ENCODE measurements around the gene NECAB3. TPM values are rescaled to one million over a fixed set of nuclear protein-coding genes. Genes with fewer than 3 reads are reported as not detected.

NECAB3 gene
- total and polyA plus RNA-seq, 9 donors = 23.0 to 31.6 (median 27.8) TPM

DNA sequence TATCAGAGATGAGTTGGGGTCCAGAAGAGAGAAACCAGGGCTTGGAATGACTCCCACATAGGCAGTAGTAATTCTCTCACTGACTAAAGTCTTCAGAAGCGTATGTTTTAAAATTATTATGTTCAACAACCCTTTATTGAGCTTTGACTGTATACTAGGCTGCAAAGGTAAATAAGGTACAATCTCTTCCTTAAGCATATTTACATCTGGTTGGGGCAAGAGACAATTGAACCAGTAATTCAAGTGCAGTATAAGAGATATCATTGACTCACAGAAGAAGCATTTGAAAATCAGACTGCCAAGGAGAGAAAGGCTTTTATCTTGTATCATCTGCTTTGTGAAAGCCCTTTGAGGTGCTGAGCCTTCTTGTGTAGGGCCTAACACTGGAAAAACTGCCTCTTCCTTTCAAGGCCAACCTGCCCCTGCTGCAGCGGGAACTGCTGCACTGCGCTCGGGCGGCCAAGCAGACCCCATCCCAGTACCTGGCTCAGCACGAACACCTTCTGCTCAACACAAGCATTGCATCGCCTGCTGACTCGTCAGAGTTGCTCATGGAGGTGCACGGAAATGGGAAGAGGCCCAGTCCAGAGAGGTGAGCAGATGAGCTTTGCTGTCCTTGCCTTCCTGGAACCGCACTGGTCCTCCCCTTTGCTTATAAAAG, 51.4 kb downstream of the NECAB3 start:
- WGBS (ENCODE audit: insufficient coverage) = 89% methylated on average over 6 of the region's 10 CpGs
- H3K27ac ChIP-seq (ENCODE audit: low read length) = no peak overlapping the region
- no peak for DNase-seq
- no peaks in the 10 kb centered on the region for H3K9me3 ChIP-seq (replicated peaks; ENCODE audit: control insufficient read depth, low read depth, low read length)
- H3K4me3 ChIP-seq (ENCODE audit: low read length) = no peak overlapping the region
- H3K36me3 ChIP-seq (ENCODE audit: control insufficient read depth, insufficient read depth, low read length) = peaks cover 38% of the 10 kb centered on the region
- H3K4me1 ChIP-seq (ENCODE audit: control insufficient read depth, insufficient read depth, low read length) = no peaks in the 10 kb centered on the region
- no peaks in the 10 kb centered on the region for H3K27me3 ChIP-seq (ENCODE audit: control insufficient read depth, insufficient read depth, low read length)

DNA sequence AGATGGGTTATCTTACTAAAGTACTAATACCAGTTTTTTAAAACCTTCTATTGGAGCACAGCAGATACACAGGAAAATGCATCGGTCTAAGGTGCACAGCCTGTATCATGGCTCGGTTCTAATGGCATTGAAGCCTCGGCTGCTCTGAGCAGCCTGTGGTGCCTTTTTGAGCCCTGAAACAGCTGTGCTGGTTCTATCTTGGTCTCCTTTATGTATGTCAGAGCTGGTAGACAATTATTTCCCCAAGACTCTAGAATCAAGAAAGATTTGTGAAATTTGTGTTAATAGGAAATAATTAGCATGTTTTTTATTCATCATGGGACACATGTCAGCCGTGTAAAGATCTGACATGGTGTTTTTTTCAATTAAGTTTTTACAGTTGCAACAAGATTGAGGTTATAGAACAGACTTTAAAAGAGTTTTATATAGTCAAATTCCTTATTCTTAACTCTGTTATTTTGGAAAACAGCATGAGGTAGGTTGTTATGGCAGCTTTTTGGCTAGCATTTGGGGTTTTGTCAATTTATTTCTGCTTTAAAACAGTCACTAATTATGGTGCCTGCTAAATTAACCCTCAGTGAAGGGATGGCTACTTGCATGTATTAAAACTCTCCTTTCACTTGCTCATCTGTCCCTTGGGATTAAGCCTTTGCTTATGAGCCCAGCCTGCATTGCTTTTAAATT, 52.4 kb downstream of the NECAB3 start:
- DNase-seq = peak; percentile 18
- H3K27ac ChIP-seq (ENCODE audit: low read length) = peak overlapping the region; percentile 57
- no peaks in the 10 kb centered on the region for H3K9me3 ChIP-seq (replicated peaks; ENCODE audit: control insufficient read depth, low read depth, low read length)
- H3K4me1 ChIP-seq (ENCODE audit: control insufficient read depth, insufficient read depth, low read length) = no peaks in the 10 kb centered on the region
- H3K36me3 ChIP-seq (ENCODE audit: control insufficient read depth, insufficient read depth, low read length) = peaks cover 32% of the 10 kb centered on the region
- no peak overlapping the region for H3K4me3 ChIP-seq (ENCODE audit: low read length)
- 100% methylated on average over 2 of the region's 4 CpGs for WGBS (ENCODE audit: insufficient coverage)
- no peaks in the 10 kb centered on the region for H3K27me3 ChIP-seq (ENCODE audit: control insufficient read depth, insufficient read depth, low read length)

DNA sequence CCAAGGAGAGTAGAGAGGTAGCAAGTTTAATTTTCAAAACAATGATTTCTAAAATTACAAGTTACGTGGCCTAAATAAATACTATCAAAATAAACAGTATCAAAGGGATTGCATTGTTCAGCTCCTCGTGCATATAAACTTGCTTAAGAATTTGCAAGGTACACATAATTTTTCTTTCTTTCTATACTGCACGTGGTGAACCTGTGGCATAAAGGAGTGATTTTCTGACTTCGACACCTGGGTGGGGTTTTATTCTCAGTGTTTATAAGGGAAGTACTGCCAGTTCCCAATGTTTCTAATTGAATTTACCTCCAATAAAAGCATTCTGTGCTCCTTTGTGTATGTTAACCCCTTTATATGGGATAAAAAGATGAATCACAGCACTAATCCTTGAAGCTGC, 62.2 kb downstream of the NECAB3 start:
- Histone ChIP-seq H3K4me3 (ENCODE audit: low read length) (no peak overlapping the region), H3K27ac (ENCODE audit: low read length) (no peak overlapping the region), H3K27me3 (ENCODE audit: control insufficient read depth, insufficient read depth, low read length) (no peaks in the 10 kb centered on the region), H3K4me1 (ENCODE audit: control insufficient read depth, insufficient read depth, low read length) (no peaks in the 10 kb centered on the region), H3K36me3 (ENCODE audit: control insufficient read depth, insufficient read depth, low read length) (peaks cover 28% of the 10 kb centered on the region), H3K9me3 (replicated peaks; ENCODE audit: control insufficient read depth, low read depth, low read length) (no peaks in the 10 kb centered on the region)
- no CpG with 5 or more reads among the region's 4 CpGs for WGBS (ENCODE audit: insufficient coverage)
- DNase-seq = no peak

DNA sequence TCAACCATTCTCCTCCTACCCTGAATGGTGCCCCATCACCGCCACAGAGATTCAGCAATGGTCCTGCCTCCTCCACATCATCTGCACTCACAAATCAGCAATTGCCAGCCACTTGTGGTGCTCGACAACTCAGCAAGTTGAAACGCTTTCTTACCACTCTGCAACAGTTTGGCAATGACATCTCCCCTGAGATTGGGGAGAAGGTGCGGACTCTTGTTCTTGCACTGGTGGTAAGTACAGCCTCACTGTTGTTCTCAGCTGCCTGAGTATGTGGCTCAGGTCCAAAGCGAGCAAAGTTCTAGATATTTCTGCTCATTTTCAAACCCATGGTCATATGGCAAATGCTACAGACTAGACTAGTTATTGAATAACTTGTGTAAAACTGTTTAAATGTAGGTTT, 63.1 kb downstream of the NECAB3 start:
- Histone ChIP-seq H3K27ac (ENCODE audit: low read length) (no peak overlapping the region), H3K36me3 (ENCODE audit: control insufficient read depth, insufficient read depth, low read length) (peaks cover 31% of the 10 kb centered on the region), H3K4me1 (ENCODE audit: control insufficient read depth, insufficient read depth, low read length) (no peaks in the 10 kb centered on the region), H3K27me3 (ENCODE audit: control insufficient read depth, insufficient read depth, low read length) (no peaks in the 10 kb centered on the region), H3K4me3 (ENCODE audit: low read length) (no peak overlapping the region), H3K9me3 (replicated peaks; ENCODE audit: control insufficient read depth, low read depth, low read length) (no peaks in the 10 kb centered on the region)
- no peak for DNase-seq
- WGBS (ENCODE audit: insufficient coverage) = 100% methylated on average over 1 of the region's 5 CpGs

DNA sequence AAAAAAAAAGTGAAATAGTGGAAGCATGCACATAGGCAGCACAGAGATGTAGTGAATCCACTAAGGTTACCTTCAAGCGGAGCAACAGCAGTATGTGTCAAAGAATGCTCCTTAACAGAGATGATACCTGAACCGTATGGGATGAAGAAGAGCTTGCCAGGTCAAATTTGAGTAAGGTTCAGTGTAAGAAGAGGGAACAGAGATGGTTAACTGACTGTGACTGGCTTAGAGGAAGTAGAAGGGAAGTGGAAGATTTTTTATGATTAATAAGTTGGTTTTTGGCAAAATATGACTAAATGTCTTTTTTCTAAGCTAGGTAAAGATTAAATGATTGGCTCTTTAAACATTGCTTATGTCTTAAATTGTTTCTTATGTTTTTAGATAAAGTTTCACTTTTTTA, 64.7 kb downstream of the NECAB3 start:
- H3K4me3 ChIP-seq (ENCODE audit: low read length) = no peak overlapping the region
- DNase-seq = no peak
- no peak overlapping the region for H3K27ac ChIP-seq (ENCODE audit: low read length)
- H3K9me3 ChIP-seq (replicated peaks; ENCODE audit: control insufficient read depth, low read depth, low read length) = no peaks in the 10 kb centered on the region
- WGBS (ENCODE audit: insufficient coverage) = 89% methylated on average over 2 of the region's 2 CpGs
- peaks cover 3% of the 10 kb centered on the region for H3K4me1 ChIP-seq (ENCODE audit: control insufficient read depth, insufficient read depth, low read length)
- H3K36me3 ChIP-seq (ENCODE audit: control insufficient read depth, insufficient read depth, low read length) = peaks cover 31% of the 10 kb centered on the region
- H3K27me3 ChIP-seq (ENCODE audit: control insufficient read depth, insufficient read depth, low read length) = no peaks in the 10 kb centered on the region

Other genes with a start within 250 kb of the NECAB3 start
- gene SNTA1, start 230.7 kb downstream of the NECAB3 start, total RNA-seq = 33.6 TPM
- 10 to 100 TPM; 20.9 to 42.4 (median 30.5) TPM for gene SNTA1, start 230.7 kb downstream of the NECAB3 start, polyA plus RNA-seq (ENCODE audit: insufficient read depth in 1 of 8, insufficient read length in 8 of 8, low replicate concordance in 1 of 8)
- 8.5 TPM for gene CBFA2T2, start 184.3 kb downstream of the NECAB3 start, total RNA-seq
- 10 to 100 TPM; 11.3 to 17.8 (median 13.3) TPM for gene CBFA2T2, start 184.3 kb downstream of the NECAB3 start, polyA plus RNA-seq (ENCODE audit: insufficient read depth in 1 of 8, insufficient read length in 8 of 8, low replicate concordance in 1 of 8)
- gene C20orf144, start 12.1 kb downstream of the NECAB3 start, total RNA-seq = 0.04 TPM
- under 1 TPM; 0.10 to 0.32 (median 0.17) TPM for gene C20orf144, start 12.1 kb downstream of the NECAB3 start, polyA plus RNA-seq (ENCODE audit: insufficient read depth in 1 of 8, insufficient read length in 8 of 8, low replicate concordance in 1 of 8)
- 0.49 TPM for gene ACTL10, start 7.5 kb downstream of the NECAB3 start, total RNA-seq
- gene ACTL10, start 7.5 kb downstream of the NECAB3 start, polyA plus RNA-seq (ENCODE audit: insufficient read depth in 1 of 8, insufficient read length in 8 of 8, low replicate concordance in 1 of 8) = under 1 TPM; 0.22 to 0.78 (median 0.38) TPM
- gene E2F1, start 12.0 kb upstream of the NECAB3 start, total RNA-seq = 7.8 TPM
- gene E2F1, start 12.0 kb upstream of the NECAB3 start, polyA plus RNA-seq (ENCODE audit: insufficient read depth in 1 of 8, insufficient read length in 8 of 8, low replicate concordance in 1 of 8) = 10 to 100 TPM; 12.2 to 16.7 (median 12.9) TPM
- 7.7 TPM for gene PXMP4, start 45.9 kb upstream of the NECAB3 start, total RNA-seq
- gene PXMP4, start 45.9 kb upstream of the NECAB3 start, polyA plus RNA-seq (ENCODE audit: insufficient read depth in 1 of 8, insufficient read length in 8 of 8, low replicate concordance in 1 of 8) = 10 to 100 TPM in 2 of 8 donors, 1 to 10 TPM in 6; 8.0 to 10.7 (median 8.6) TPM
- 1.3 TPM for gene ZNF341, start 57.6 kb upstream of the NECAB3 start, total RNA-seq
- gene ZNF341, start 57.6 kb upstream of the NECAB3 start, polyA plus RNA-seq (ENCODE audit: insufficient read depth in 1 of 8, insufficient read length in 8 of 8, low replicate concordance in 1 of 8) = 1 to 10 TPM; 2.5 to 3.2 (median 2.8) TPM
- 20.7 TPM for gene CHMP4B, start 136.9 kb upstream of the NECAB3 start, total RNA-seq
- gene CHMP4B, start 136.9 kb upstream of the NECAB3 start, polyA plus RNA-seq (ENCODE audit: insufficient read depth in 1 of 8, insufficient read length in 8 of 8, low replicate concordance in 1 of 8) = 10 to 100 TPM; 67.5 to 82.8 (median 75.7) TPM

Data from muscle of leg (tissue), 11 donors.